HEK293 (cell line): ENCODE results near the gene FIGNL1.

Source experiments
- CTCF ChIP-seq: fragments of 450-650 bp; formaldehyde crosslinking; IDR thresholded peaks from 2 replicates; pipeline ENCODE4 v1.5.1; 2016; ENCODE audit warnings: missing biosample characterization, missing genetic modification characterization
- PBX3 ChIP-seq: sonication (generic); formaldehyde crosslinking; IDR thresholded peaks from 2 replicates; pipeline ENCODE4 v1.8.1; 2022; ENCODE audit warnings: mild to moderate bottlenecking, moderate library complexity, missing genetic modification reagents
- REST ChIP-seq: fragments of 450-650 bp; formaldehyde crosslinking; IDR thresholded peaks from 2 replicates; pipeline ENCODE4 v1.5.1; 2016; ENCODE audit warnings: missing biosample characterization, missing genetic modification characterization
- SALL2 ChIP-seq: fragments of 450-650 bp; formaldehyde crosslinking; IDR thresholded peaks from 2 replicates; pipeline ENCODE4 v1.5.0; 2017; ENCODE audit warnings: missing biosample characterization, mild to moderate bottlenecking, missing genetic modification characterization, borderline replicate concordance
- ZBTB7A ChIP-seq: fragments of 450-650 bp; formaldehyde crosslinking; IDR thresholded peaks from 2 replicates; pipeline ENCODE4 v1.5.1; 2016; ENCODE audit warnings: low read depth, missing biosample characterization, missing genetic modification characterization
- ZEB2 ChIP-seq: fragments of 450-650 bp; formaldehyde crosslinking; IDR thresholded peaks from 2 replicates; pipeline ENCODE4 v1.5.1; 2016; ENCODE audit warnings: missing biosample characterization, missing genetic modification characterization
- ZFP3 ChIP-seq: fragments of 450-650 bp; formaldehyde crosslinking; IDR thresholded peaks from 2 replicates; pipeline ENCODE4 v1.5.1; 2016; ENCODE audit warnings: low read depth, missing biosample characterization, missing genetic modification characterization
- ZNF18 ChIP-seq: fragments of 450-650 bp; formaldehyde crosslinking; IDR thresholded peaks from 2 replicates; pipeline ENCODE4 v1.5.1; 2016; ENCODE audit warnings: missing biosample characterization, missing genetic modification characterization
- ZNF274 ChIP-seq, 2 experiments: fragments of 200-500 bp in 1 of 2; fragments of 450-650 bp in 1 of 2; sonication (Bioruptor generic) in 1 of 2; formaldehyde crosslinking in 1 of 2; IDR thresholded peaks; 2 replicates each; pipeline versions ENCODE4 v1.5.1 to v1.6.1; 2014 to 2016; ENCODE audit warnings: borderline replicate concordance in 1 of 2, inconsistent platforms in 1 of 2, low read length in 1 of 2, missing biosample characterization in 1 of 2, missing genetic modification characterization in 1 of 2
- ZNF398 ChIP-seq: fragments of 450-650 bp; formaldehyde crosslinking; IDR thresholded peaks from 2 replicates; pipeline ENCODE4 v1.5.1; 2017; ENCODE audit warnings: missing biosample characterization, missing genetic modification characterization
- ZNF426 ChIP-seq: fragments of 450-650 bp; formaldehyde crosslinking; IDR thresholded peaks from 2 replicates; pipeline ENCODE4 v1.5.1; 2017; ENCODE audit warnings: missing biosample characterization, missing genetic modification characterization, mild to moderate bottlenecking, inconsistent platforms, moderate library complexity
- ZNF560 ChIP-seq: fragments of 450-650 bp; formaldehyde crosslinking; IDR thresholded peaks from 2 replicates; pipeline ENCODE4 v1.5.1; 2017; ENCODE audit warnings: missing biosample characterization, missing genetic modification characterization, borderline replicate concordance
- ZNF670 ChIP-seq: fragments of 450-650 bp; formaldehyde crosslinking; IDR thresholded peaks from 2 replicates; pipeline ENCODE4 v1.5.1; 2016; ENCODE audit warnings: missing biosample characterization, missing genetic modification characterization, low read depth
- ZNF792 ChIP-seq: fragments of 450-650 bp; formaldehyde crosslinking; IDR thresholded peaks from 2 replicates; pipeline ENCODE4 v1.5.1; 2016; ENCODE audit warnings: missing biosample characterization, missing genetic modification characterization

GRCh38 chr7:50397971-50398324 is 52.2 kb downstream of the FIGNL1 start:
- TF ChIP-seq PBX3 (CRISPR knock-in tag), result no peak
- no peak for TF ChIP-seq CTCF (tag by site-specific recombination)
- TF ChIP-seq ZNF274 (IDR thresholded peaks at IDR 0.05; ENCODE audit: low read length), result no peak
- TF ChIP-seq ZNF274 (tag by site-specific recombination; IDR thresholded peaks at IDR 0.05; ENCODE audit: borderline replicate concordance), result no peak
- no peak for TF ChIP-seq ZNF426 (tag by site-specific recombination)
- no peak for TF ChIP-seq SALL2 (tag by site-specific recombination)
- TF ChIP-seq REST (tag by site-specific recombination), result no peak
- no peak for TF ChIP-seq ZNF18
- TF ChIP-seq ZNF670 (tag by site-specific recombination), result no peak
- TF ChIP-seq ZEB2 (tag by site-specific recombination), result no peak
- TF ChIP-seq ZNF560 (tag by site-specific recombination), result no peak
- no peak for TF ChIP-seq ZFP3 (tag by site-specific recombination)
- no peak for TF ChIP-seq ZNF792 (tag by site-specific recombination)
- TF ChIP-seq ZNF398 (tag by site-specific recombination), result no peak
- TF ChIP-seq ZBTB7A (tag by site-specific recombination), result no peak
